PFSK-1 (cell line): Measurements from ENCODE around the gene WDR47. TPM values are rescaled to one million over a fixed set of nuclear protein-coding genes. Genes with fewer than 3 reads are reported as not detected.

Experiments
- FOXP2 ChIP-seq: optimal IDR thresholded peaks from 2 replicates; pipeline ENCODE3; 2011; ENCODE audit warnings: borderline replicate concordance, control low read depth, inconsistent platforms; ENCODE audit not compliant: insufficient read depth; ENCODE audit errors: extremely low read length, extremely low read depth
- POLR2AphosphoS5 ChIP-seq: IDR thresholded peaks from 2 replicates; pipeline ENCODE4 v1.6.1; 2012; ENCODE audit warnings: low read depth, mild to moderate bottlenecking, control low read depth, low read length, moderate library complexity
- REST ChIP-seq, 2 experiments: IDR thresholded peaks; 2 replicates each; pipeline versions ENCODE4 v1.6.1 to v1.8.0; 2011 to 2012; ENCODE audit warnings: low read depth in 2 of 2, low read length in 2 of 2, control low read depth in 1 of 2, inconsistent platforms in 1 of 2, mild to moderate bottlenecking in 1 of 2, moderate library complexity in 1 of 2; ENCODE audit not compliant: insufficient read depth in 1 of 2
- SIN3A ChIP-seq: IDR thresholded peaks from 2 replicates; pipeline ENCODE4 v1.6.1; 2012; ENCODE audit warnings: mild to moderate bottlenecking, low read length, moderate library complexity, borderline replicate concordance; ENCODE audit not compliant: insufficient read depth
- TAF1 ChIP-seq: IDR thresholded peaks from 2 replicates; pipeline ENCODE4 v1.6.1; 2012; ENCODE audit warnings: low read length, control low read depth, borderline replicate concordance; ENCODE audit not compliant: insufficient read depth
- polyA plus RNA-seq: library from polyadenylated mRNA; unstranded; fragments of >200 nt; gene quantifications from one replicate; pipeline ENCODE4 v1.2.1, GENCODE V29; 2012; ENCODE audit warnings: low read depth, missing spikeins; ENCODE audit not compliant: insufficient read length

Gene WDR47
- polyA plus RNA-seq = 12.5 TPM

- TF ChIP-seq POLR2AphosphoS5 = peak; percentile 98
- TF ChIP-seq FOXP2 = peak; percentile 82
- TF ChIP-seq TAF1 = peak; percentile 97
- TF ChIP-seq REST (IDR thresholded peaks at IDR 0.05; ENCODE audit: insufficient read depth in 1 of 2, low read depth in 2 of 2, low read length in 2 of 2) = peak in 1 of 2 experiments; percentile 48; a peak in 1 of 4 replicates
- peak; percentile 18; the same call in 1 of the 2 replicates for TF ChIP-seq SIN3A
Observed at GRCh38 chr1:109041621-109042468, at the start of gene WDR47. TSS of gene WDR47 (minus strand) at chr1:109042102. CDS start at chr1:109023512, 18,590 bp downstream.

- TF ChIP-seq FOXP2 = no peak
- TF ChIP-seq POLR2AphosphoS5 = no peak
- peak; percentile 83; the same call in 1 of the 2 replicates for TF ChIP-seq SIN3A
Observed at GRCh38 chr1:109091078-109091838, 49.4 kb upstream of the WDR47 start.

- peak; percentile 91 for TF ChIP-seq FOXP2
- TF ChIP-seq TAF1 = peak; percentile 83; the same call in 1 of the 2 replicates
- TF ChIP-seq REST (IDR thresholded peaks at IDR 0.05; ENCODE audit: insufficient read depth in 1 of 2, low read depth in 2 of 2, low read length in 2 of 2) = peak; percentile 49 to 52; a peak in 2 of 4 replicates
- TF ChIP-seq POLR2AphosphoS5 = peak; percentile 92
- TF ChIP-seq SIN3A = peak; percentile 91
Observed at GRCh38 chr1:109090196-109091077, 48.5 kb upstream of the WDR47 start, which contains the start of gene TMEM167B. TSS of gene TMEM167B (plus strand) at chr1:109090764. CDS start at chr1:109090873, 109 bp downstream.

GRCh38 chr1:109089242-109090015 lies 47.5 kb upstream of the WDR47 start:
- TF ChIP-seq FOXP2 = no peak
- TF ChIP-seq POLR2AphosphoS5 = no peak
- TF ChIP-seq REST (IDR thresholded peaks at IDR 0.05; ENCODE audit: insufficient read depth in 1 of 2, low read depth in 2 of 2, low read length in 2 of 2) = no peak
- no peak for TF ChIP-seq TAF1
- TF ChIP-seq SIN3A = no peak
